Measurements from ENCODE around the gene SUN5. TPM values are rescaled to one million over a fixed set of nuclear protein-coding genes. Genes with fewer than 3 reads are reported as not detected.

Gene SUN5
- total RNA-seq, 2 experiments from 2014 or later, result not detected

DNA sequence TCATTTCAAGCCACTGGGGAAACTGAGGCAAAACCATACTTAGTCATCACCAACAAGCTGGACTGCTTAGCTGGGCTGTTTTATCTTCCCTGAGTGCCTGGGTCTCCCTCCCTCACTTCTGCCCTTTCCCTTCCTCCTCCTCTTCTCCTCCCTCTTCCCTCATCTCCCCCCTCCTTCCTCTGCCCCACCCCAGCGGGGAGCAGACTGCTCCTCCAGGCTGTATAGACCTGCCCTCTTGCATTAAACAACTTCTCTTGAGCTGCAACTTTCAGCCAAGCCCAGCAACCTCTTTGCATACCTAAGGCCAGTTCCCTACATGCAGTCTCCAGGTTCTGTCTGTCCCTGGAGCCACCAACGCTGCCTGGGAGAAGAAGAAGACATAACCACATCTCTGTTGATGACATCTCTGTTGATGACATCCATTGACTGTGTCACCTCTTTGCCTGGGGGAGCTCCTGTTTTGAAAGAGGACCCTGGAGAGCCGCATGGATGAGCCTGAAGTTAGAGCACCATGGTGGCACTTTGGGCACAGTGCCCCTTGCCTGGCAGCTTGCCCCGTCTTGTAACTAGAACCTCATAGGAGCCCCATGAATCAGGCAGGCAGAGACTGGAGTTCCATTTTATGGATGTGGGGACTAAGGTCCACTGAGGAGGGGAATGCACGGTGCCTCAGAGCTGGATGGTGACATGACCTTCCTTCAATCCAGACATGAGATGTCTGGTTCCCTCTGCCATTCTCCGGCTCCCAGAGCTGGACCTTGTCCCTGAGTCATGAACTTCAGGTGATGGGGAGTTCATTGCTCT is 19.4 kb upstream of the SUN5 start:
- no peak overlapping the region for H3K4me3 Mint-ChIP-seq
- H3K4me1 ChIP-seq (ENCODE audit: insufficient read depth, low read length), result no peaks in the 10 kb centered on the region
- ATAC-seq (ENCODE audit: poor library complexity), result no peak
- intact Hi-C loops (cut with DNase I, micrococcal nuclease), result no loop called here
- no peak overlapping the region for H3K4me3 ChIP-seq (ENCODE audit: low read length)
- no peak for DNase-seq
- no peaks in the 10 kb centered on the region for H3K36me3 ChIP-seq (ENCODE audit: insufficient read depth, low read length)
- no peaks in the 10 kb centered on the region for H3K27me3 Mint-ChIP-seq
- ChIA-PET POLR2A (no interaction called here), CTCF (no interaction called here)
- no peak overlapping the region for H3K27ac Mint-ChIP-seq
- H3K4me1 Mint-ChIP-seq (ENCODE audit: low read depth), result no peaks in the 10 kb centered on the region
- no peak overlapping the region for H3K27ac ChIP-seq (ENCODE audit: low read depth in 1 of 2, low read length in 2 of 2)
- H3K36me3 Mint-ChIP-seq (ENCODE audit: low read depth), result no peaks in the 10 kb centered on the region
- peaks cover 0 to 10% of the 10 kb centered on the region in 2 experiments for H3K9me3 ChIP-seq (ENCODE audit: control insufficient read depth in 1 of 2, insufficient read depth in 1 of 2, low read length in 2 of 2)
- H3K27me3 ChIP-seq (ENCODE audit: control insufficient read depth in 1 of 2, insufficient read depth in 2 of 2, low read length in 2 of 2), result no peaks in the 10 kb centered on the region
- H3K9me3 Mint-ChIP-seq, result no peaks in the 10 kb centered on the region
- TF ChIP-seq, protein P1, sequence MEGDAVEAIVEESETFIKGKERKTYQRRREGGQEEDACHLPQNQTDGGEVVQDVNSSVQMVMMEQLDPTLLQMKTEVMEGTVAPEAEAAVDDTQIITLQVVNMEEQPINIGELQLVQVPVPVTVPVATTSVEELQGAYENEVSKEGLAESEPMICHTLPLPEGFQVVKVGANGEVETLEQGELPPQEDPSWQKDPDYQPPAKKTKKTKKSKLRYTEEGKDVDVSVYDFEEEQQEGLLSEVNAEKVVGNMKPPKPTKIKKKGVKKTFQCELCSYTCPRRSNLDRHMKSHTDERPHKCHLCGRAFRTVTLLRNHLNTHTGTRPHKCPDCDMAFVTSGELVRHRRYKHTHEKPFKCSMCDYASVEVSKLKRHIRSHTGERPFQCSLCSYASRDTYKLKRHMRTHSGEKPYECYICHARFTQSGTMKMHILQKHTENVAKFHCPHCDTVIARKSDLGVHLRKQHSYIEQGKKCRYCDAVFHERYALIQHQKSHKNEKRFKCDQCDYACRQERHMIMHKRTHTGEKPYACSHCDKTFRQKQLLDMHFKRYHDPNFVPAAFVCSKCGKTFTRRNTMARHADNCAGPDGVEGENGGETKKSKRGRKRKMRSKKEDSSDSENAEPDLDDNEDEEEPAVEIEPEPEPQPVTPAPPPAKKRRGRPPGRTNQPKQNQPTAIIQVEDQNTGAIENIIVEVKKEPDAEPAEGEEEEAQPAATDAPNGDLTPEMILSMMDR (IDR thresholded peaks at IDR 0.05), result no peak

DNA sequence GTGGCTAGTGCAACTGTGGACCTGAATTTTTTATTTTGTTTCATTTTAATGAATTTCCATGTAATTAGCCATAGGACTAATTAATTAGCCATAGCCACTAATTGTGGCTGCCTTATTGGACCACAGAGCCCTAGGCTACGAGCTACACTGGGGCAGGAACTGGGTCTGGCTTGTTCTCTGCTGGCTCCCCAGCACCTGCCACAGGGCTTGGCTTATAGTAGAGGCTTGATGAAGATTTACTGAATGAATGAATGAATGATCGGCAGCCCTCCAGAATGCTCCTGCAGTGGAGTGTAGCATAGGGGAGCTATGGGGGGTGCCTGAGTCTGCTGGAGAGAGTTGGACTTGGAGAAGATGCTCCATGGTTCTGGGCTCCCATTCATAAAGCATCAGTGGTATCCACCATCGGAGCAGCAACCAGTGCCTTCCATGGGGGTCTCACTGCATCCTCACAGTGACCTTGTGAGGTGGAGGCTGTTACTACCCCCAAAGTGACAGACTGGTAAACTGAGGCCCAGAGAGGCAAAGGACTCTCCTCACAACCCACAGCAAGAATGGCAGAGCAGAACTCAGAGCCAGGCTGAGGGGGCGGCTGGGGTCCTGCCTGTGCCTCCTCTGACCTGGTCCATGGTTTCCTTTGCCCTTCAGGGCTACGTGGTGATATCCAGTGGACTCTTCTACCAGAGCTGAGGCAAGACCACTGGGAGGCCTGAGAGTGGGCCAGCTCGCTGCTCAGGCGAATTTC is 18.6 kb upstream of the SUN5 start:
- Mint-ChIP-seq H3K36me3 (ENCODE audit: low read depth) (no peaks in the 10 kb centered on the region), H3K4me3 (no peak overlapping the region), H3K9me3 (no peaks in the 10 kb centered on the region), H3K4me1 (ENCODE audit: low read depth) (no peaks in the 10 kb centered on the region), H3K27ac (no peak overlapping the region), H3K27me3 (no peaks in the 10 kb centered on the region)
- TF ChIP-seq, protein P1 (IDR thresholded peaks at IDR 0.05), result no peak
- ChIA-PET CTCF (no interaction called here), POLR2A (no interaction called here)
- H3K27me3 ChIP-seq (ENCODE audit: control insufficient read depth in 1 of 2, insufficient read depth in 2 of 2, low read length in 2 of 2), result no peaks in the 10 kb centered on the region
- H3K27ac ChIP-seq (ENCODE audit: low read depth in 1 of 2, low read length in 2 of 2), result no peak overlapping the region
- ATAC-seq (ENCODE audit: poor library complexity) (no peak), DNase-seq (no peak)
- peaks cover 0 to 10% of the 10 kb centered on the region in 2 experiments for H3K9me3 ChIP-seq (ENCODE audit: control insufficient read depth in 1 of 2, insufficient read depth in 1 of 2, low read length in 2 of 2)
- H3K36me3 ChIP-seq (ENCODE audit: insufficient read depth, low read length), result no peaks in the 10 kb centered on the region
- intact Hi-C loops (cut with DNase I, micrococcal nuclease), result no loop called here
- H3K4me1 ChIP-seq (ENCODE audit: insufficient read depth, low read length), result no peaks in the 10 kb centered on the region
- H3K4me3 ChIP-seq (ENCODE audit: low read length), result no peak overlapping the region

DNA sequence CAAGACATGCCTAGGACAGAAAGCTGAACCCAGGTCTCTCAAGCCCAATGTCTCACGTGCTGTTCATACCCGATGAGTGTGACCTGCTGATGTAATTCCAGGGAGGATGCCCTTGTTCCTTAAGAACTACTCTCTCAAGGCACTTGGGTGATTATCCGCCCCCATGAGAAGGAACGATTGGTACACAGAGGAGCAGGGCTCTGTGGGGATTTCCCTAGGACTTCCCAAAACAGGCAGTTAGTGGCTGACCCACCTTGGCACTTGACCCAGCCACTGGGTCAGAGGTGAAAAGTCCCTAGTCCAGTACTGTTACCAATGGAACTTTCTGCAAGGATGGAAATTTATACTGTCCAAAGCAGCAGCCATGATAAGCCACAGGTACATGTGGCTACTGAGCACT is 18.1 kb upstream of the SUN5 start:
- ChIA-PET POLR2A (no interaction called here), CTCF (no interaction called here)
- no peak for ATAC-seq (ENCODE audit: poor library complexity)

More for the DNA sequence above, 18.1 kb upstream of the SUN5 start:
- H3K4me1 Mint-ChIP-seq (ENCODE audit: low read depth), result no peaks in the 10 kb centered on the region
- H3K36me3 Mint-ChIP-seq (ENCODE audit: low read depth), result no peaks in the 10 kb centered on the region
- Histone ChIP-seq H3K9me3 (ENCODE audit: control insufficient read depth in 1 of 2, insufficient read depth in 1 of 2, low read length in 2 of 2) (peaks cover 0 to 10% of the 10 kb centered on the region in 2 experiments), H3K27ac (ENCODE audit: low read depth in 1 of 2, low read length in 2 of 2) (no peak overlapping the region), H3K4me1 (ENCODE audit: insufficient read depth, low read length) (no peaks in the 10 kb centered on the region), H3K27me3 (ENCODE audit: control insufficient read depth in 1 of 2, insufficient read depth in 2 of 2, low read length in 2 of 2) (no peaks in the 10 kb centered on the region), H3K36me3 (ENCODE audit: insufficient read depth, low read length) (no peaks in the 10 kb centered on the region), H3K4me3 (ENCODE audit: low read length) (no peak overlapping the region)
- no peak for DNase-seq
- H3K4me3 Mint-ChIP-seq, result no peak overlapping the region
- no peaks in the 10 kb centered on the region for H3K9me3 Mint-ChIP-seq
- no peaks in the 10 kb centered on the region for H3K27me3 Mint-ChIP-seq
- intact Hi-C loops (cut with DNase I, micrococcal nuclease), result no loop called here
- TF ChIP-seq, protein P1 (IDR thresholded peaks at IDR 0.05), result no peak
- no peak overlapping the region for H3K27ac Mint-ChIP-seq

Measured in CD4-positive, alpha-beta T cell (primary cell).